Retinal pigment epithelial cell (primary cell): ENCODE measurements around the gene CNTNAP2.
"Not testable (repeated sequence)": the region's sequence is repeated elsewhere in the genome, so short reads cannot be mapped to it uniquely, and the experiment has no call there.

Source experiments
- DNase-seq: peaks from one replicate; pipeline ENCODE4 v3.0.0-alpha.2; 2010; ENCODE audit warnings: low read depth
- H3K4me3 ChIP-seq: 2 replicates; pipeline ENCODE4 v1.5.1; 2011; ENCODE audit warnings: mild to moderate bottlenecking, low read length, control low read depth, moderate library complexity
- TF ChIP-seq, protein P1 (sequence below): conservative IDR thresholded peaks from 2 replicates; pipeline ENCODE4 v1.5.1; 2011; ENCODE audit warnings: low read depth, low read length, control low read depth, inconsistent platforms

The CNTNAP2 gene

GRCh38 chr7:148458263-148458662, 2341.7 kb downstream of the CNTNAP2 start:
- no peak overlapping the region for H3K4me3 ChIP-seq
- no peak for DNase-seq
- TF ChIP-seq, protein P1, sequence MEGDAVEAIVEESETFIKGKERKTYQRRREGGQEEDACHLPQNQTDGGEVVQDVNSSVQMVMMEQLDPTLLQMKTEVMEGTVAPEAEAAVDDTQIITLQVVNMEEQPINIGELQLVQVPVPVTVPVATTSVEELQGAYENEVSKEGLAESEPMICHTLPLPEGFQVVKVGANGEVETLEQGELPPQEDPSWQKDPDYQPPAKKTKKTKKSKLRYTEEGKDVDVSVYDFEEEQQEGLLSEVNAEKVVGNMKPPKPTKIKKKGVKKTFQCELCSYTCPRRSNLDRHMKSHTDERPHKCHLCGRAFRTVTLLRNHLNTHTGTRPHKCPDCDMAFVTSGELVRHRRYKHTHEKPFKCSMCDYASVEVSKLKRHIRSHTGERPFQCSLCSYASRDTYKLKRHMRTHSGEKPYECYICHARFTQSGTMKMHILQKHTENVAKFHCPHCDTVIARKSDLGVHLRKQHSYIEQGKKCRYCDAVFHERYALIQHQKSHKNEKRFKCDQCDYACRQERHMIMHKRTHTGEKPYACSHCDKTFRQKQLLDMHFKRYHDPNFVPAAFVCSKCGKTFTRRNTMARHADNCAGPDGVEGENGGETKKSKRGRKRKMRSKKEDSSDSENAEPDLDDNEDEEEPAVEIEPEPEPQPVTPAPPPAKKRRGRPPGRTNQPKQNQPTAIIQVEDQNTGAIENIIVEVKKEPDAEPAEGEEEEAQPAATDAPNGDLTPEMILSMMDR, result no peak

DNA sequence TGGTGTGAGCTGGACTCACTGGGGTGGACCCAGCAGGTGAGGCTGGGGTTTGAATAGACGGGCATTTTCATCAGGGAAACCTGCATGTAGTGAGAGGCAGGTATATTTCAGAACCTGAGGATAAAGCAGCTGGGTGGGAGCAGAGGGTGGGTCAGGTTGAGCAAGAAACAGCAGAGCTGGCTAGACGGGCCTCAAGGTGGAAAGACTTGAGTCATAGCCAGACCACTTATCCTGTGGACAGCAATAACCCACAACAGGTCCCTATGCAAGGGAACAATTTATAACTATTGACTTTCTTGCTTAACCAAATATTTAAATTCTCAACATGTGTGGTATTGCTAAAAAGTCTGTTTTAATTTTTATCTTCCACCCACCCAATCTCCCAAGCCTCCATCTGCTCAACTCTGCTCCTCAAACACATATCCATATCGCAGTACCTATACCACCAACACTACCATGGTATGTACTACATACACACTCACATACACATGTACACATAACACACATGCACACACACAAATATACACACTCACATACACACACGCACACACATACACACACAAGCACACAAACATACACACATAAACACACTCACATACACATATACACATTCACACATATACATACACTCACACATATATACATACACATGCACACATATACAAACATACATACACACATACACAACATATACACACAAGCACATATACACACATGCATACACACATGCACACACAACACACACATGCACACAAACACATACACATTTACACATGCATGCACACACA, 2345.0 kb downstream of the CNTNAP2 start:
- no peak overlapping the region for H3K4me3 ChIP-seq
- DNase-seq, result no peak
- TF ChIP-seq, protein P1, result no peak

DNA sequence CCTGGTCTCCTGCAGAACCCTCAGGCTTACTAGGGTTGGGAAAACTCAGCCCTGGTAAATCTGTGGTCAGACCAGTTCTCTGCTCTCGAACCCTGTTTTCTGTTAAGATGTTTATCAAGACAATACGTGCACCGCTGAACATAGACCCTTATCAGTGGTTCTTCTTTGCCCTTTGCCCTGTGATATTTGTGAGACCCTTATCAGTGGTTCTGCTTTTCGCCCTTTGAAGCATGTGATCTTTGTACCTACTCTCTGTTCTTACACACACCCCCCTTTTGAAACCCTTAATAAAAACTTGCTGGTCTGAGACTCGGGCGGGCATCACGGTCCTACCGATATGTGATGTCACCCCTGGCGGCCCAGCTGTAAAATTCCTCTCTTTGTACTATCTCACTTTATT, 2346.2 kb downstream of the CNTNAP2 start:
- H3K4me3 ChIP-seq, DNase-seq: not testable (repeated sequence)

DNA sequence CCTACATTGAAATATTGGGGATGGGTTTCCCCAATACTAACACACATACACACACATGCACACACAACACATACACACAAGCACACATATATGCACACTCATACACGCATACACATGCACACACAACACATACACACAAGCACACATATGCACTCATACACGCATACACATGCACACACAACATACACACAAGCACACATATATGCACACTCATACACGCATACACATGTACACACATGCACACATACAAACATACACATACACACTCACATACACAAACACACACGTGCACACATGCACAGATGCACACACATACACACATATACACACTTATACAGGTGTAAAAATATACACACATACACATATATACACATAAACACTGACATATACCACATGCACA, 2346.6 kb downstream of the CNTNAP2 start:
- H3K4me3 ChIP-seq, result no peak overlapping the region
- TF ChIP-seq, protein P1, result no peak
- DNase-seq, result no peak

DNA sequence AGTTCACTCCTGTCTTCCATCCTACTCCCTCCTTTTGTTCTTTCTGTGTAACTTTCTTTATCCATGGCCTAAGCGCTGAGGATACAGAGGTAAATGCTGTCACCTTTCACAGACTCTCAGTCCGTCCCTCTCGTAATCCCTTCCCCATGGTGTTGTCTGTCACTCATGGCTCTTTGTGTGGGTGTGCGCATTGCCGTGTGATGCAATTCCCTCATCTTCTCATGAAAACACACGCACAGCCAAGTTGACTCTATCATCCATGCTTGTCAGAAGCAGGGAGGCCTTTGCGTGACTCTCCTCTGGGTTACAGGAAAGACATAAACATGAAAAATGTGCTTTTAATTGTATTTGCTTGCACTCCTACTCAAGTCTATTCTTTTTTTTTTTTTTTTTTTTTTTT, 2348.3 kb downstream of the CNTNAP2 start:
- DNase-seq, result no peak
- no peak overlapping the region for H3K4me3 ChIP-seq
- TF ChIP-seq, protein P1, result no peak

- not testable (repeated sequence) for DNase-seq, H3K4me3 ChIP-seq
Observed at GRCh38 chr7:148465441-148465840, 2348.8 kb downstream of the CNTNAP2 start.

DNA sequence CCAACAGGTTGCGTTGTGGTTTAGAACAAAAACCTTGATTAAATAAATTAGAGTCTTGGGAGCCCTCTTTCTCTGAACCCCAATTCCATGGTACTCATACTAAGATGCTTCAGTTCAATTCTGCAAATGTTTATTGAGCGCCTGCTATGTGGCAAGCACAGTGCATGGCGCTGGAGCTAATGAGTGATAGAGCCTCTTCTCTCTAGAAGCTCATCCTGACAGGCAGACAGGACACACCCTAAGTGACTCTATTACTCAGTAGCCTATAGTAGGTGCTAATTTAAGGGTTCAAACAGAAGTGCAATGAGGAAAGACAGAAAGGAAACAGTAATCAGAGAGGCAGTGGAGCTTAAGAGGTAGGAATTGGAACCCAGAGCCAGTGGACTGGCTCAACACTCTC, 2349.5 kb downstream of the CNTNAP2 start:
- H3K4me3 ChIP-seq, result no peak overlapping the region
- TF ChIP-seq, protein P1, result no peak
- no peak for DNase-seq

DNA sequence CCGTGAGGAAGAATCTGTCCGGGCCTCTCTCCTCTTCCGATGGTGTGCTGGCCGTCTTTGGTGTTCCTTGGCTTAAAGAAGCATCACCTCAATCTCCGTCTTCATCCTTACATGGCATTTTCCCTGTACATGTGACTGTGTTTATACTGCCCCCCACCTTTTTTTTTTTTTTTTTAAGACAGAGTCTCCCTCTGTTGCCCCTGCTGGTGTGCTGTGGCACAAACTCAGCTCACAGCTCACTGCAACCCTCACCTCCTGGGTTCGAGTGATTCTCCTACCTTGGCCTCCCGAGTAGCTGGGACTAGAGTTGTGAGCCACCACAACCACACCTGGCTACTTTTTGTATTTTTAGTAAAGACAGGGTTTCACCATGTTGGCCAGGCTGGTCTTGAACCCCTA, 2352.1 kb downstream of the CNTNAP2 start:
- TF ChIP-seq, protein P1, result no peak
- no peak for DNase-seq
- no peak overlapping the region for H3K4me3 ChIP-seq
